Activated CD8-positive, alpha-beta memory T cell treated with anti-CD3 and anti-CD28 coated beads, Interleukin-2, amount 50 U/mL, for 24 hours (primary cell): Measurements from ENCODE around the gene BMAL2.

ENCODE experiments used
- DNase-seq: peaks from one replicate; pipeline ENCODE4 v3.0.0-alpha.2; 2020; ENCODE audit errors: extremely low read depth

The BMAL2 gene

GRCh38 chr12:27359578-27360340 lies 27.1 kb downstream of the BMAL2 start:
- DNase-seq: no peak

GRCh38 chr12:27361372-27361771 lies 28.7 kb downstream of the BMAL2 start:
- DNase-seq: no peak

GRCh38 chr12:27366621-27367020 lies 34.0 kb downstream of the BMAL2 start:
- DNase-seq: no peak

- DNase-seq: no peak
Observed at GRCh38 chr12:27367078-27367477, 34.4 kb downstream of the BMAL2 start.

GRCh38 chr12:27382171-27382795 lies 49.6 kb downstream of the BMAL2 start:
- no peak for DNase-seq
